ENCODE results near the gene KHNYN. TPM values are rescaled to one million over a fixed set of nuclear protein-coding genes. Genes with fewer than 3 reads are reported as not detected.

KHNYN gene
- total RNA-seq, 1 donor from 2014 or later: 73.4 TPM

DNA sequence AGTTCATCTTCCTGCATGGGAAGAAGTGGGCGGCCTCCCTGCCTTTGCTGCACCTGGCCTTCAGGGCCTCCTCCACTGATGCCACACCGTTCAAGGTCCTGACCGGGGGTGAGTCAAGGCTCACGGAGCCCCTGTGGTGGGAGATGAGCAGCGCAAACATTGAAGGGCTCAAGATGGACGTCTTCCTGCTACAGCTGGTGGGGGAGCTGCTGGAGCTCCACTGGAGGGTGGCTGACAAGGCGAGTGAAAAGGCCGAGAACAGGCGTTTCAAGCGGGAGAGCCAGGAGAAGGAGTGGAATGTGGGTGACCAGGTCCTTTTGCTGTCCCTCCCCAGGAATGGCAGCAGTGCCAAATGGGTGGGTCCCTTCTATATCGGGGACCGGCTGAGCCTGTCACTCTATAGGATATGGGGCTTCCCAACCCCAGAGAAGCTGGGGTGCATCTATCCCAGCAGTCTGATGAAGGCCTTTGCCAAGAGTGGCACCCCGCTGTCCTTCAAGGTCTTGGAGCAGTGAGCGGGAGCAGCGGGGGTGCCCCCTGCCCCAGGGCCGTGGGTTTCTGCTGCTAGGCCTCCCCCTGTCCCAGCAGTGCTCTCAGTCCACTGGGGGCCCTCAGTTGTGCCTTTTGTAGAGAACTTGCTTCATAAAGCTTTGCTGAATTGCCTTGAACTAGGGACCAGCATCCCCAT is 12.7 kb upstream of the KHNYN start:
- ATAC-seq (peak; percentile 9), DNase-seq (ENCODE audit: low spot score) (no peak)
- intact Hi-C loops (cut with DNase I): no loop called here

DNA sequence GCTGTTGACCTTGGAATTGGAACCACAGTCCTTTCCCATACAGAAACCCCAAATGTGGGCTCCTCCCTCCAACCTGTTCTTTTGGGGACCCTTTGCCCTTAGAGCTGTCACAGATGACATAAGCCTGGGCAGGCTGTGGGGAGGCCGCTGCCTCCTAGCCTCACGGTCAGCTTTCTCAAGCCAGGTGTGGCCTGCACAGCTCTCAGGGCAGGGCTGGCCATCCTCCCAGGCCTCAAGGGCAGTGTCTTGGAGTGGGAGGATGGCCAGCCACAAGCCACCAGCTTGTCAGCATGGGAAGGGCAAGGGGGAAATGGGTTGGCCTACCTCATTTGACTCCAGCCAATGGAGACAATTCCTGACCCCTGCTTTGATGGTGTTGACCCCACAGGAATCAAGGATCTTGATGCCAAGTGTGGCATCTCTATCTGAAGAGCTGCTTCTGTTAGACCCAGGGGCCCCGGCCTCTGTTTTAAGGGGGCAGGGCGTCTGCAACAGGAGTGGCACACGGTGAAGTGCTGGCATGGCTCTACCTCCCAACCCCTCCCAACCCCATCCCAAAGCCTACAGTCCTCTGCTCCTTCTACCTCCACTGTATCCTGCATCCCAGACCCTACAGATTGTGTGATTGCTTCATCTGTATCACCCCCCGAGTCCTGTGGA is 11.8 kb upstream of the KHNYN start:
- no peak for ATAC-seq
- DNase-seq (ENCODE audit: low spot score): no peak
- intact Hi-C loops (cut with DNase I): no loop called here

DNA sequence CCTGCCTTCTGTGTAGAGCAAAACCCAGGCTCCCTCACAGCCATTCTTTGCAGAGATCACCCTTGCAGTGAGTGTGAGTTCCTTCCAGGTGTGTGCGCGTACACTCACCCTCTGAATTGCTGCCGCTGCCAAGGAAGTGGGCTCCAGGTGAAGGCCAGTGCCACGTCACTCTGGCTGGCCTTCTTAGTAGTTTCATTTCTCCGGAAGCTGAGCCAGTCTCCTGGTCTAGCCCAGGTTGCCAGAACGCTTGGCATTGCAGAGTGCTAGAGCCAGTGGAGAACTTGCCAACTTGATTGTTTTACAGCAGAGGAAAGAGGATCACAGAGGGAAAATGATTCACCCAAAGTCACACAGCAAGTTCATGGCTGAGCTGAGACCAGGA is 11.3 kb upstream of the KHNYN start:
- intact Hi-C loops (cut with DNase I): no loop called here
- ATAC-seq (no peak), DNase-seq (ENCODE audit: low spot score) (peak; percentile 48)

DNA sequence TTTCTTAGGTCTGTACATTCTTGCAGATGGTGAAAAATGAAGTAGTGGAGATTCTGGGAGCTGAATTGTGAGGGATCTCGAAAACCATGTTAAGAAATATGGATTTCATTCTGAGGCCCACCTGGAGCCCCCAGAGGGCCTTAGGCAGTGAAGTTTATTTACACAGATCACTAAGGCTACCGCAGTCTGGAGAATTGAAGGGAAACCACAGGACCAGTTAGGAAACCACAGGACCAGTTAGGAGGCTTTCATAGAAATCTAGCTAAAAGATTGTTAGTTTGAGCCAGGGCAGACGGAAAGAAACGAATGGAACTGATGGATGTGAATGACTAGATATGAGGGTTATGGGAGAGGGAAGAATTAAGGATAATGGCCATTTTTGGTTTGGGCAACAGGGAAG is 7.5 kb upstream of the KHNYN start:
- intact Hi-C loops (cut with DNase I): no loop called here
- DNase-seq (ENCODE audit: low spot score) (no peak), ATAC-seq (no peak)

DNA sequence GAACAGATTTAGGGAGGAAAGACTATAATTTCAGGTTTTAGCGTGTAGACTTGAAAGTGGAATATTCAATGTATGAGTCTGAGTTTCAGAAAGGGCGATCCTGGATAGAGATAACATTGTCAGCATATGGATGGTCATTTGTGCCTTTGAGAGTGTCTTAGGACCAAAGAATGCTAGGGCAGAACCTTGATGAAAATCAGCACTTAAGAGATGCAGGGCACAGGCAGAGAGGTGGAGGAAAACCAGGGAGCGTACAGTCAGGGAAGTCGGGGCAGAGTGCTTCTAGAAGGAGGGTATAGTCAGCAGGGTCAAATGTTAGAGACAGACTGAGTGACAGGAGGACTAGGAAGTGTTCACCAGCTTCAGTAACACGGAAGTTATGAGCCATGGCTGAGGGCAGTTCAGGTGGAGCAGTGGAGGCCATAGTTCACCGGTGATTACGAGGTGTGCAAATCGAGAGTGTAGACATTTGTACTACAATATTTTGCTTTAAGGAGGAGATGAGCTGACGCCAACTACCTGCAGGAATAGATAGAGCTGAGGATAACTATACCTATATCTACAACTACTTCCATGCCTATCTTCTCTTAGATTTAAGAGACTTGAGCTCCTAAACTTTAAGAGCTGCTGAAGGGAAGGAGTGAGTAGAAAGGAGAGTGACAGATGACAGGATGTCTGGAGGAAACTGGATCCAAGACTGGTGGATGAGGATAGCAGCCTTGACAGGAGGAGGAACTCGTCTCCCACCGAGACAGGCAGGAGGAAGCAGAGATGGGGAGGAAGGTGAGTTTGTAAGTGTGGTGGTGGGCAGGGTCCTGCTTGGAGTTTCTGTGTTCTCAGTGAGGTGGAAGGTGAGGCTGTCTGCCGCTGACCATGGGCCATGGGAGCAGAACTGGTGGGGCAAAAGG is 6.8 kb upstream of the KHNYN start:
- intact Hi-C loops (cut with DNase I): no loop called here
- DNase-seq (ENCODE audit: low spot score): no peak
- ATAC-seq: no peak

DNA sequence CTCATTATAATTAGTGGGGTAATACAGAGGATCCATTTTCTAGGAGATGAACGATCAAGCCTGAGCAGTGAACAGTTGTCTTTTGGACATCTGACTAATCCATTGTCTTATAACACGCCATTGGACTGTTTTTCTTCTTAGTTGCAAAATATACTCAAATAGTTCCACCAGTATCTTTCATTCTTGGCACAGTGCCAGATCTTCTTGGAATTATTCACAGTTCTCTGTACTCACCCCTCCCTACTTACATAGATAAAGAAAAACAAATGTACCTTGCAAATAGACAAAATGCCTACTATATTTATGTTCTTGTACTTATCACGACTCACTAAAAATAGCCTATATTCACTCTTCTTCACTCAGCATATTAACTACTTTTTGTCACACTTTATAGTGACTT is 4.0 kb upstream of the KHNYN start:
- intact Hi-C loops (cut with DNase I): no loop called here
- DNase-seq (ENCODE audit: low spot score) (no peak), ATAC-seq (no peak)

DNA sequence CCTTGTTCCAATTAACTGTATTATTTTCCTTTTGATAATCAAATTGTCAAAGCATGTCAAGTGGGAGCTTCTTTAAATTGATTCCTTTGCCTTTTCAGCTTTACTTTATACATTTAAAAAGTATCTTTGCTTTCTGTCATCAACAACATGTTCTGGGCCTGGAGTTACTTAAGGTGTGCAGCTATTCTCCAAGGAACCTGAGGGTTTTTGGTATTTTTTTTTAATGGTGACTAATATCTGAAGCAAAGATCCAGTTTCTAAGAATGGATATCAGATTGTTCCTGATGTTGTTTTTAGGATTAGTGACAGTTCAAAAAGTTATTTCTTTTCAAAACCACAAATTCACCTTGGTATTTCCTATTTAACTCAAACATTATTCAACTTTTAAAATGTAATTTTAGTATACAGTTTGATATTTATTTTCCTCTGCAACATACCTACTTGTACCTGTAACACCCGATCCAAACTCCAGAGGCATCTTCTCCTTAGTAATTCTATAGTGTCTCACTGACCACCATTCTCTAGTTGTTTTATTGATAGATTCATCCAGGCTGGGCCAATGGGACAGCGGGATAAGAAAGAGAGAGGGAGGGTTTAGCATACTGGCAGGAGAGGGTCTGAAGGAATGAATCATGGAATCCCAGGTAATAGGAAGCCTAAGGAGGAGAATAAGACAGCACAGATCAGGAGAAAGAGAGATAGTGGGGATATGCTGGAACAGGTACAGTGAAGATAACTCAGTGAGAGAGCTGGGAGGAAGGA is 3.4 kb upstream of the KHNYN start:
- DNase-seq (ENCODE audit: low spot score) (no peak), ATAC-seq (no peak)
- intact Hi-C loops (cut with DNase I): no loop called here

DNA sequence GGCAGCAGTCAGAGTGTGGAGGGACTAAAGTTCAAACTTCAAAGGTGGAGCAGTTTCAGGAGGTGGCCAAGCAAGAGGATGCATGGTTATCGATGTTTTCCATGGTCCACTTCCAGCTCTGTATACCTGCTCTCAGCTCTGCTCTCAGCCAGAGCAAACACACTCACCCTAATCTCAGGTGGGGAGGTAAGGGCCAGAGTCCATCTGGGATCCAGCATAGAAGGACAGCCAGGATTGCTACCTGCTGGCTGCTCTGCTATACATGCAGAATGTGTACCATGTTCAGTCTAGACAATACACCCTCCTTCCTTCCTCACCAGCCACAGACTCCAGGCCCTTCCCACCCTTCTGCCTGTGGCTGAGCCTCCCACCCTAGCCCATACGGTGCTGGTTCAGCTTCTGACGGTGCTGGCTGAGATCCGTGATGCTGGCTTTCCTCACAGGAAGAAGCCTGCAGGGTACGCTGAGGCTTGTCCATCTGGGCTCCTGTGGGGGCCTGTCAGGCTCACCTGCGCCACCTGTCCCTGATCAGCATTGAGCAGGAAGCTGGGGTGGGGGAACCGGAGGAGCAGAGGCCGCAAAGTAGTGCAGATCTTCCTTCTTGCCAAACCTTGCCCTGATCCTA is 2.7 kb upstream of the KHNYN start:
- intact Hi-C loops (cut with DNase I): no loop called here
- DNase-seq (ENCODE audit: low spot score) (no peak), ATAC-seq (no peak)

DNA sequence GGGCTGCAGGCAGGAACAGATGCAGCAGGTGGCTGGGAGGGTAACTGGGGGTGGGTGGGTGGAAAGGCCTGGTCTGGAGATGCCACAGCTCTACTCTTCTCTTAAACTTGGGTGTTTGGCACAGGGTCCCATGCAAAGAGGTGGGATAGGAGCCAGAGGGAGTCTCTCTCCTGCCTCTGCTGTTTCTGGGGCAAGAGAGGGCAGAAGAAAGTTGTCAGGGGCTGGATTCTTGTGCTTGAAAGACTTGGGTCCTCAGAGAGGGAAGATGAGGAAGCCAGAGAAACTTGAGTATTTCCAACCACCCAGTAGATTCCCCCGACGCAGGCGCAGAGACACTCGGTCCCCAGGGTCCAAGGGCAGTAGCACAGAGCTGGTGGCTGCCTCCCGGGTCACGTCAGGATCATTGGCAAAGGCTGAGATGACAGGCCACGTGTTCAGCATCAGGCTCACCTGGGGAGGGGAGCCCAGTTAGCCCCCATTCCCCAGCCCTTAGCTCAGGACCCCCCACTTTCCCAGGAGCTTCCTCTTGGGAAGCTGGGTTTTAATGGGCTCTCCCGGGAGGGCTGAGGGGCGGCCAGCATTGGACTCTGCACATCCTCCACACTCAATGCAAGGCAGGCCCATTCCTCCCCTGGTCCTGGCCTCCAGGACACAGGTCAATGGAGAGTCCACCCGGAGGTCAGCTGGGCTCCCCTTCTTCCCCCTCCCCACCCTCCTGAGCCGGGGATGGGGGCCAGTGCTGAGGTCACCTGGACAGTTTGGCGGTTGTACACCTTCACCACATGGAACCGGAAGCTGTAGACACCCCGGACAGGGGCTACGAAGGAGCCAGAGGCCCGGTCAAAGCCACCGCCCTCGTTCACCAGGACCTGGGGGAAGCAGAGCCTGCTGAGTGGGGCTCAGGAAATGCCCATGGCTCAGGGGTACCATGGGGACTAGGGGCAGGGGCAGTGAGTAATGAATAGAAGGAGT is 1.9 kb upstream of the KHNYN start:
- intact Hi-C loops (cut with DNase I): no loop called here
- DNase-seq (ENCODE audit: low spot score) (no peak), ATAC-seq (no peak)

DNA sequence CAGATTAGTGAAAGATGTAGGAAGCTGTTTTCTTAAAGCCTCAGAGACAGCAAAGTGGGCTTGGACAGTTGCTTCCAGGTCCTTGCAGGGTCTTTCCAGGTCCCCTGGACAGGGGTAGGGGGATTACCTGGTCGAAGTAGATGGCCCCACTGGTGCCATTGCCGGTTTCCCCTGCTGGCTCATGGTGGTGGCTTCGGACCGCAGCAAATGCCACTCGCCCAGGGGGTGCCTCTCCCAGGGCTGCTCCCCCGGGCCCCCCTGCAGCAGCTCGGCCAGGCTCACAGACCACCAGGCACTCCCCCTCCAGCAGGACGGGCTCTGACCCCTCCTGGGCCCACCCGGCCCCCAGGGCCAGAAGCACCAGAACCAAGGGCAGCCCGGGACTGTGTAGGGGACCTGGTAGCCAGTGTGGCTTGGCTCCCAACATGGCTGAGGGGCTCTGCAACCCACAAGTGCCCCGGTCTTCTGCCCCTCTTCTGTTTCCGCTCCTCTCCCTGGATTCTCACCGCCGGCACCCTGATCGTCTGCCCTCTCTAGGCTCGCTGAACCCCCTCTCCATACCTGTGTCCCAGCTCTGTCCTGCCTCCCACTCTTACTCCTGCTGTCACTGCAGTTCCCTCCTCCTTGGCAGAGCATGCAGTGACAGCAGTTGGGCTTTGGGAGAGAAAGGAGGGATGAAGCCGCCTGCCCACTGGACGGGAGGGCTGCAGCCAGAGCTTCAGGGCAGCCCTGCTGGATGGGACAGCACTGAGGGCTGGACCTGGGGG is 943 bp upstream of the KHNYN start:
- intact Hi-C loops (cut with DNase I): no loop called here
- no peak for ATAC-seq
- no peak for DNase-seq (ENCODE audit: low spot score)

DNA sequence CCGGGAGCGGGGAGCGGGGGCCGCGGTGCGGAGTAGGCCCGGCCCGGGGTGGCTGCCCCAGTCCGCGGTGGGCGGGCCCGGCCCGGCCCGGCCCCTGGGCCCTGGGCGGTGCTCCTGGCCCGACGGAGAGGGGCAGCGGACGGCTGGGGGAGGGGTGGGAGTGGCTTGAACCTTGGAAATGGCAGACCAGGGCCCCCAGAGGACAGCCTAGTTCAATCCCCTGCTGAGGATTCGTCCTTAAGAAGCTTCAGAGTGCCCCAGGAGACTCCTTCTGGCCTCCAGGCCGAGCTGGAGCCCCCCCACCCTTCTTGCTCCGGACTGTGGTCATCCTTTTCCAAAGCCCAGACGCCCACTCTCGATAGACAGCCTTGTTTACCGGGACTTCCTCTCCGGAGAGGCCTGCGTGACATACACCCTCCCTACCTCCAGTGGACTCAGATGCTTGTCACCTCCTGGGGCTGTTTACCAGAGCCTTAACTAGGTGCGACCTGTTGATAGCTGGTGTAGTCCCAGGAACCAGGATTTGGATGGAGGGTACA is 458 bp downstream of the KHNYN start:
- intact Hi-C loops (cut with DNase I): loop anchor here (5.0 to 10.0 kb wide), 3 partner anchors 63 to 185 kb away; partner anchors contain the start of genes NFATC4 and TINF2
- peak; percentile 84 for ATAC-seq
- peak; percentile 91 for DNase-seq (ENCODE audit: low spot score)

DNA sequence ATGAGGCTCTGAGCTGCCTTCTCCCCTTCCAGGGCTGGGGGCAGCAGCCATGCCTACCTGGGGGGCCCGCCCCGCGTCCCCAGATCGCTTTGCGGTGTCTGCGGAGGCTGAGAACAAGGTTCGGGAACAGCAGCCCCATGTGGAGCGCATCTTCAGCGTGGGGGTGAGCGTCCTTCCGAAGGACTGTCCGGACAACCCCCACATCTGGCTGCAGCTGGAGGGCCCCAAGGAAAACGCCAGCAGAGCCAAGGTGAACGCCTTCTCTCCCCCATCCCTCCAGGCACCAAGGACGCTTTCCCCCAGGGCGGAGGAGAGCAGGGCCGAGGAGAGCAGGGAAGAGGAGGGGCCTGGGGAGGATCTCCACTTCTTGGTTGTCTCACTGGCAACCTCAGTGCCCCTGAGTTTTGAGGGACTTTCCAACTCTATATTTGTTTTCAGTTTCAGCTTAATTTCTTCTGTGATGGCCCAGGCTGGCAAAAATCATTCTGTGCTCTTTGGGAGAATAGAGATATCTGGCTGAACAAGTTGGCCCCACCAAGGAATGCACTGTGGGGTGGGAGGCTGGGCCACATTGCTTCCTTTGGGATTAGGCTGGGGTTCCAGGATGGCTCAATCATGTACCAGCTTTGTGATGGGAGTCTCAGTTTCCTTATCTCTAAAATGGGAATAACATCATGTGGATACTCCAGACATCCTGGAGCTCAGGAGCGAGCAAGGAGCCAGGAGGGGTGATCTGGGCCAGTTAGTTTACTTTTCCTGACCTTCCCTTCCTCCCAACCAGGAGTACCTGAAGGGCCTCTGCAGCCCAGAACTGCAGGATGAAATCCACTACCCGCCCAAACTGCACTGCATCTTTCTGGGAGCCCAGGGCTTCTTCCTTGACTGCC is 1.2 kb downstream of the KHNYN start:
- peak; percentile 70 for ATAC-seq
- intact Hi-C loops (cut with DNase I): loop anchor here (5.0 to 10.0 kb wide), 3 partner anchors 64 to 186 kb away; partner anchors contain the start of genes NFATC4 and TINF2
- no peak for DNase-seq (ENCODE audit: low spot score)

DNA sequence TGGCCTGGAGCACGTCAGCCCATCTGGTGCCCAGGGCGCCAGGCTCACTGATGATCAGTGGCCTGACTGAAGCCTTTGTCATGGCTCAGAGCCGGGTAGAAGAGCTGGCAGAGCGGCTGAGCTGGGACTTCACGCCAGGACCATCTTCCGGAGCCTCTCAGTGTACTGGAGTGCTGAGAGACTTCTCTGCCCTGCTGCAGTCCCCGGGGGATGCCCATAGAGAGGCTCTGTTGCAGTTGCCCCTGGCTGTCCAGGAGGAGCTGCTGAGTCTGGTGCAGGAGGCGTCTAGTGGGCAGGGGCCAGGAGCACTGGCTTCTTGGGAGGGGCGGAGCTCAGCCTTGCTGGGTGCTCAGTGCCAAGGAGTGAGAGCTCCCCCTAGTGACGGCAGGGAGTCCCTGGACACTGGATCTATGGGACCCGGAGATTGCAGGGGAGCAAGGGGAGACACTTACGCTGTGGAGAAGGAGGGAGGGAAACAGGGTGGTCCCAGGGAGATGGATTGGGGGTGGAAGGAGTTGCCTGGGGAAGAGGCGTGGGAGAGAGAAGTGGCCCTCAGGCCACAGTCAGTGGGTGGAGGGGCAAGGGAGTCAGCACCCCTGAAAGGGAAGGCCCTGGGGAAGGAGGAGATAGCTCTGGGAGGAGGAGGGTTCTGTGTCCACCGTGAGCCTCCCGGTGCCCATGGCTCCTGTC is 2.0 kb downstream of the KHNYN start:
- DNase-seq (ENCODE audit: low spot score) (peak; percentile 95), ATAC-seq (peak; percentile 84)
- intact Hi-C loops (cut with DNase I): loop anchor here (5.0 to 10.0 kb wide), 3 partner anchors 64 to 187 kb away; partner anchors contain the start of genes NFATC4 and TINF2

DNA sequence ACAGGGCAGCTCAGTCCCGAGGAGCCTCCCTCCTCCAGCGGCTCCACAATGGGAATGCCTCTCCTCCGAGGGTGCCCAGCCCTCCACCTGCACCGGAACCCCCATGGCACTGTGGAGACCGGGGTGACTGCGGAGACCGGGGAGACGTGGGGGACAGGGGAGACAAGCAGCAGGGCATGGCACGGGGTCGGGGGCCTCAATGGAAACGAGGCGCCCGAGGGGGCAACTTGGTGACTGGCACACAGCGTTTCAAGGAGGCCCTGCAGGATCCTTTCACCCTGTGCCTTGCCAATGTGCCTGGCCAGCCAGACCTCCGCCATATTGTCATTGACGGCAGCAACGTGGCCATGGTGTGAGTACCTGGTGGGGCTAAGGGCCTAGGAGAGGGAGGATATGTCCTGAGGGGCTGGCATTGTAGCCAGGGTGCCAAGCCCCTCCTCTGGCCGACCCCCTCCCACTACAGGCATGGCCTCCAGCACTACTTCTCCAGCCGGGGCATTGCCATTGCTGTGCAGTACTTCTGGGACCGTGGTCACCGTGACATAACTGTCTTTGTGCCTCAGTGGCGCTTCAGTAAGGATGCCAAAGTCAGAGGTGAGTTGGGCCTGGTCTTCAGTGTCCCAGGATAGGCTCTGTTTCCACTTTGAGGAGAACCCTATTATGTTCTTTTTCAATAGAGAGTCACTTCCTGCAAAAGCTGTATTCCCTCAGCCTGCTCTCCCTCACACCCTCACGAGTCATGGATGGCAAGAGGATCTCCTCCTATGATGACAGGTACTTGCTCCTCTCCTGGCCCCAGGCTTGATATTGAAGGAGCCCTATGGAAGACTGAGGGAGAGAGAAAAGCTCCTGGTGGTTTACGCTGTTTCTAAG is 2.7 kb downstream of the KHNYN start:
- no peak for DNase-seq (ENCODE audit: low spot score)
- intact Hi-C loops (cut with DNase I): loop anchor here (5.0 to 10.0 kb wide), 3 partner anchors 65 to 188 kb away; partner anchors contain the start of genes NFATC4 and TINF2

More for the DNA sequence above, 2.7 kb downstream of the KHNYN start:
- ATAC-seq: no peak

Data from sciatic nerve (tissue), 2 donors.